Islet of Langerhans (tissue), 1 donor: ENCODE results near the gene KCP.

Experiments
- FAIRE-seq: peaks from one replicate; lab custom pipeline; 2011; peaks lifted over from hg19 to GRCh38; lab: Jason Lieb, UNC

Gene KCP

GRCh38 chr7:128838981-128839731, 71.4 kb downstream of the KCP start:
- no peak for FAIRE-seq

GRCh38 chr7:128838109-128838779, 72.3 kb downstream of the KCP start:
- FAIRE-seq, result no peak

- FAIRE-seq, result no peak
These were observed 73.0 kb downstream of the KCP start for GRCh38 chr7:128837521-128837921.

- FAIRE-seq, result no peak
These were observed 73.7 kb downstream of the KCP start for GRCh38 chr7:128836729-128837348.

GRCh38 chr7:128835790-128836641, 74.5 kb downstream of the KCP start:
- no peak for FAIRE-seq

- no peak for FAIRE-seq
These were observed 75.2 kb downstream of the KCP start for GRCh38 chr7:128835231-128835751.

- no peak for FAIRE-seq
These were observed 76.6 kb downstream of the KCP start for GRCh38 chr7:128833946-128834325.

- FAIRE-seq, result no peak
These were observed 77.2 kb downstream of the KCP start for GRCh38 chr7:128833148-128833945.

- no peak for FAIRE-seq
These were observed 77.7 kb downstream of the KCP start for GRCh38 chr7:128832880-128833147.

GRCh38 chr7:128831994-128832879, 78.3 kb downstream of the KCP start:
- FAIRE-seq, result no peak

- no peak for FAIRE-seq
These were observed 79.1 kb downstream of the KCP start for GRCh38 chr7:128831178-128831993.

- FAIRE-seq, result no peak
These were observed 80.0 kb downstream of the KCP start, which contains the start of gene FLNC for GRCh38 chr7:128830231-128831177. Gene FLNC (plus strand): TSS chr7:128830406. CDS start chr7:128830638, 232 bp downstream.

GRCh38 chr7:128829391-128830166, 80.9 kb downstream of the KCP start:
- FAIRE-seq, result no peak

- no peak for FAIRE-seq
These were observed 82.4 kb downstream of the KCP start for GRCh38 chr7:128827971-128828711.

GRCh38 chr7:128827248-128827958, 83.1 kb downstream of the KCP start:
- FAIRE-seq, result no peak

GRCh38 chr7:128826916-128827247, 83.6 kb downstream of the KCP start:
- no peak for FAIRE-seq
